Left cardiac atrium (tissue), 4 donors: ENCODE results near the gene OMD. TPM values are rescaled to one million over a fixed set of nuclear protein-coding genes. Genes with fewer than 3 reads are reported as not detected.

ENCODE experiments used
- ATAC-seq, 2 donors: fragments of 200-7000 bp; cut with Tn5 transposase; one replicate each; pipeline ENCODE4 v1.9.1; 2020; ENCODE audit warnings: mild to moderate bottlenecking in 2 of 2, moderate library complexity in 2 of 2
- DNase-seq: peaks from one replicate; pipeline ENCODE4 v3.0.0-alpha.2; 2020
- intact Hi-C, 2 donors: fragments of 100-400 bp; cut with DNase I; formaldehyde crosslinking; loops; one replicate each; pipeline versions ENCODE4 v1.14.1 to v1.15.1; 2022 to 2023
- long read RNA-seq: library from polyadenylated mRNA; unstranded; transcript quantifications from one replicate; pipeline ENCODE4 v2.0.0, GENCODE V29; 2021
- total RNA-seq, 2 donors: library from RNA; stranded (reverse); fragmentation: NEBNext Ultra II Directional; extraction: Animal tissue kit (Norgen Biotek cat#: 25700); gene quantifications; one replicate each; pipeline ENCODE4 v1.2.1, GENCODE V29; 2021
- donor health status: DM: no; HTN: yes; CAD: no.
- donor health status: DM: no; HTN: yes; CAD: no; lungs with severe emphysema.
- donor health status: DM: yes; HTN: yes; CAD: no.
- donor health status: Dilated cardiomyopathy.

The OMD gene
- total RNA-seq: 1 to 10 TPM; 5.8 to 8.5 TPM
- long read RNA-seq, transcript OMD-201 (3 exons, 2,449 nt): major isoform, 6 of 7 reads
- long read RNA-seq, partial matches to known transcripts: 1 of 7 reads
- long read RNA-seq, other reads (novel, unspliced or antisense): 0 of 7 reads

- intact Hi-C loops: no loop called here
- ATAC-seq (peak; percentile 30 to 49), DNase-seq (no peak)
These were observed at the start of gene OMD for GRCh38 chr9:92424340-92424739. Gene OMD (minus strand): TSS chr9:92424471. CDS start chr9:92417558, 6,913 bp downstream.

GRCh38 chr9:92468206-92468605 lies 43.9 kb upstream of the OMD start:
- DNase-seq: no peak
- intact Hi-C loops: loop anchor here in 1 of 2 donors (10.0 kb wide), 1 partner anchor 77 kb away; no protein-coding TSS in a partner anchor
- ATAC-seq: no peak

- no peak for ATAC-seq
- intact Hi-C loops: loop anchor here in 1 of 2 donors (10.0 kb wide), 1 partner anchor 77 kb away; no protein-coding TSS in a partner anchor
- DNase-seq: no peak
These were observed 43.2 kb upstream of the OMD start for GRCh38 chr9:92467511-92467910.

- DNase-seq (no peak), ATAC-seq (no peak)
- intact Hi-C loops: loop anchor here in 1 of 2 donors (10.0 kb wide), 1 partner anchor 78 kb away; no protein-coding TSS in a partner anchor
These were observed 42.8 kb upstream of the OMD start for GRCh38 chr9:92467041-92467440.

GRCh38 chr9:92463984-92464383 lies 39.7 kb upstream of the OMD start:
- intact Hi-C loops: loop anchor here in 1 of 2 donors (10.0 kb wide), 1 partner anchor 81 kb away; no protein-coding TSS in a partner anchor
- peak; percentile 78 to 92 for ATAC-seq

GRCh38 chr9:92463387-92463786 lies 39.1 kb upstream of the OMD start:
- no peak for ATAC-seq
- DNase-seq: no peak
- intact Hi-C loops: loop anchor here in 1 of 2 donors (10.0 kb wide), 1 partner anchor 81 kb away; no protein-coding TSS in a partner anchor

More at GRCh38 chr9:92463984-92464383, 39.7 kb upstream of the OMD start:
- DNase-seq: no peak

- intact Hi-C loops: no loop called here
- DNase-seq: no peak
- no peak for ATAC-seq
These were observed 33.3 kb upstream of the OMD start for GRCh38 chr9:92457576-92457975.

- intact Hi-C loops: no loop called here
- DNase-seq: no peak
- ATAC-seq: no peak
These were observed 30.9 kb upstream of the OMD start for GRCh38 chr9:92455217-92455616.

- ATAC-seq (no peak), DNase-seq (no peak)
- intact Hi-C loops: no loop called here
These were observed 22.3 kb upstream of the OMD start for GRCh38 chr9:92446536-92446935.

GRCh38 chr9:92444841-92445240 lies 20.6 kb upstream of the OMD start:
- intact Hi-C loops: no loop called here
- DNase-seq (no peak), ATAC-seq (no peak)

GRCh38 chr9:92440751-92441046 lies 16.4 kb upstream of the OMD start:
- no peak for DNase-seq
- intact Hi-C loops: no loop called here
- ATAC-seq: no peak

GRCh38 chr9:92439921-92440750 lies 15.9 kb upstream of the OMD start:
- ATAC-seq: no peak
- intact Hi-C loops: no loop called here
- DNase-seq: no peak

GRCh38 chr9:92438900-92439526 lies 14.7 kb upstream of the OMD start:
- DNase-seq (no peak), ATAC-seq (no peak)
- intact Hi-C loops: no loop called here

- intact Hi-C loops: no loop called here
- DNase-seq (no peak), ATAC-seq (no peak)
These were observed 11.0 kb upstream of the OMD start for GRCh38 chr9:92435263-92435662.

- intact Hi-C loops: no loop called here
- ATAC-seq (peak in 1 of 2 donors; percentile 75), DNase-seq (no peak)
These were observed 8.8 kb upstream of the OMD start for GRCh38 chr9:92432972-92433548.

- ATAC-seq (peak in 1 of 2 donors; percentile 38), DNase-seq (no peak)
- intact Hi-C loops: no loop called here
These were observed 8.1 kb upstream of the OMD start for GRCh38 chr9:92432350-92432749.

- intact Hi-C loops: no loop called here
- DNase-seq (no peak), ATAC-seq (no peak)
These were observed 5.6 kb upstream of the OMD start for GRCh38 chr9:92429836-92430235.

GRCh38 chr9:92426501-92427145 lies 2.4 kb upstream of the OMD start:
- intact Hi-C loops: no loop called here
- no peak for ATAC-seq
- no peak for DNase-seq

GRCh38 chr9:92425474-92425873 lies 1.2 kb upstream of the OMD start:
- intact Hi-C loops: no loop called here
- ATAC-seq: no peak
- DNase-seq: no peak
